ENCODE data around the gene CCDC141.

- no peak for TF ChIP-seq POLR2A (IDR thresholded peaks at IDR 0.05)
- TF ChIP-seq, protein P1, sequence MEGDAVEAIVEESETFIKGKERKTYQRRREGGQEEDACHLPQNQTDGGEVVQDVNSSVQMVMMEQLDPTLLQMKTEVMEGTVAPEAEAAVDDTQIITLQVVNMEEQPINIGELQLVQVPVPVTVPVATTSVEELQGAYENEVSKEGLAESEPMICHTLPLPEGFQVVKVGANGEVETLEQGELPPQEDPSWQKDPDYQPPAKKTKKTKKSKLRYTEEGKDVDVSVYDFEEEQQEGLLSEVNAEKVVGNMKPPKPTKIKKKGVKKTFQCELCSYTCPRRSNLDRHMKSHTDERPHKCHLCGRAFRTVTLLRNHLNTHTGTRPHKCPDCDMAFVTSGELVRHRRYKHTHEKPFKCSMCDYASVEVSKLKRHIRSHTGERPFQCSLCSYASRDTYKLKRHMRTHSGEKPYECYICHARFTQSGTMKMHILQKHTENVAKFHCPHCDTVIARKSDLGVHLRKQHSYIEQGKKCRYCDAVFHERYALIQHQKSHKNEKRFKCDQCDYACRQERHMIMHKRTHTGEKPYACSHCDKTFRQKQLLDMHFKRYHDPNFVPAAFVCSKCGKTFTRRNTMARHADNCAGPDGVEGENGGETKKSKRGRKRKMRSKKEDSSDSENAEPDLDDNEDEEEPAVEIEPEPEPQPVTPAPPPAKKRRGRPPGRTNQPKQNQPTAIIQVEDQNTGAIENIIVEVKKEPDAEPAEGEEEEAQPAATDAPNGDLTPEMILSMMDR (IDR thresholded peaks at IDR 0.05) = no peak
Measured at GRCh38 chr2:179044500-179044899, 5.4 kb downstream of the CCDC141 start.
